Measurements from ENCODE around the gene DENND5A. TPM values are rescaled to one million over a fixed set of nuclear protein-coding genes. Genes with fewer than 3 reads are reported as not detected.

The DENND5A gene
- total and polyA plus RNA-seq, 9 of the 15 experiments (the other 6 are each of a cell fraction or from before 2014, with no cell fraction given), result 11.7 to 130 (median 46.3) TPM

DNA sequence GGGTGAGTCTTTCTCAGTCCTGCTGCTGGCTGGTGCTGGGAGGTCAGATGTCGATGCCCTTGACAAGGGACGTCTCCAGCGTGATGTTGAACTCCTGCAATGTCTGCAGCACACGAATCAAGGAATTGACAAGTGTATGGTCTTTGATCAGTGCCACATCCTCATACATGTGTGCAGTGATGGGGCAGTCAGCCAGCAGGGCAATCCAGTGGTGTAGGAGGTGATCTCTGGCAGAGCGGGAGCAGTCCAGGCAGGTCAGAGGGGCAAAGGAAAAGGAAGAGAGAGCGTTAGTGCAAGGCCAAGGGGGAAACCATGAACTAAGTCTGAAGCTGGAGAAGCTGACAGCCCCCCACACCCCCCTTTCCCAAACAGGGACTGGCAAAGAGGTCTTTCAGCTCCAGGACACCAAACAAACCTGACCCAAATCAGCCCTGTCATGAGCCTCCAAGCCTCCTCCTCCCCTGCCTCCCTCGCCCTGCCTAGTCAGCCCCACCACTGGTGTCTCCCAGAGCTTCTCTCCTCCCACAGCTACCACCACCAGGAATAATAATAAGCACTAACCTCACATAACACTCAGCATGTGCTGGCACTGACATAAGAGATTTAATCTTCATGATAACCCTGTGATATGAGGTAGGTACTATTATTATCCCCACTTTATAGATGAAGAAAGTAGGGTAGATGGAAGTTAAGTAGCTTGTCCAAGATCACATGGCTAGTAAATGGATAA, 125.4 kb downstream of the DENND5A start:
- FAIRE-seq, result no peak

More for the DNA sequence above, 125.4 kb downstream of the DENND5A start:
- Histone ChIP-seq H3K9me3 (replicated peaks; ENCODE audit: control insufficient read depth, insufficient read depth, low read depth, low read length) (no peaks in the 10 kb centered on the region), H3K4me1 (replicated peaks in 1 of 2; ENCODE audit: control insufficient read depth in 2 of 2, insufficient read depth in 2 of 2, low read length in 2 of 2) (no peaks in the 10 kb centered on the region), H3K79me2 (ENCODE audit: control insufficient read depth, insufficient read depth, low read length) (no peaks in the 10 kb centered on the region), H3K9ac (ENCODE audit: insufficient read depth in 1 of 2, low read depth in 2 of 2, low read length in 2 of 2) (no peak overlapping the region), H3K27ac (ENCODE audit: extremely low read depth, low read depth, low read length) (no peak overlapping the region), H3K36me3 (ENCODE audit: control insufficient read depth, insufficient read depth, low read length) (peaks cover 69% of the 10 kb centered on the region), H3K27me3 (ENCODE audit: control insufficient read depth in 2 of 2, insufficient read depth in 2 of 2, low read length in 2 of 2) (no peaks in the 10 kb centered on the region), H4K20me1 (replicated peaks; ENCODE audit: control insufficient read depth, insufficient read depth, low read length) (no peaks in the 10 kb centered on the region), H3K4me3 (no peak overlapping the region), H3K4me2 (ENCODE audit: insufficient read depth, low read length) (no peak overlapping the region), H2AFZ (ENCODE audit: low read depth, low read length) (no peak overlapping the region), H3K9me1 (ENCODE audit: control insufficient read depth, insufficient read depth, low read length) (no peaks in the 10 kb centered on the region)
- WGBS (ENCODE audit: insufficient coverage, low coverage, missing lambda C conversion rate), result 77% methylated on average over 6 of the region's 7 CpGs
- ChIA-PET CTCF (ENCODE audit: low intra/inter-chr PET ratio) (no interaction called here), POLR2A (interaction anchor here (0.6 to 1.2 kb wide), 2 partner anchors 17 to 195 kb away, joined by 3 to 6 read pairs; no protein-coding TSS in a partner anchor)
- BruUV-seq (replicated peaks), result no TSS peak
- no peak for ATAC-seq
- intact Hi-C loops (cut with micrococcal nuclease) (loop anchor here (5.0 kb wide), 1 partner anchor 227 kb away; the partner anchor contains the start of gene AKIP1), in situ Hi-C loops (cut with MboI) (loop anchor here (10.0 kb wide), 1 partner anchor 125 kb away; no protein-coding TSS in a partner anchor)
- no peak for TF ChIP-seq ZZZ3 (IDR thresholded peaks at IDR 0.05)
- no peak for TF ChIP-seq FUS (optimal IDR thresholded peaks at IDR 0.05; ENCODE audit: low read depth, low read length)
- no peak for TF ChIP-seq ZNF444 (CRISPR knock-in tag; IDR thresholded peaks at IDR 0.05)
- TF ChIP-seq ZNF408 (CRISPR knock-in tag; IDR thresholded peaks at IDR 0.05; ENCODE audit: low read depth), result no peak
- DNase-seq (ENCODE audit: extremely low read depth in 1 of 4, low spot score in 3 of 4), result no peak
